Non-pigmented ciliary epithelial cell (primary cell): ENCODE results near the gene IFI44.

Experiments used
- DNase-seq: peaks from one replicate; pipeline ENCODE4 v3.0.0-alpha.2; 2010; ENCODE audit warnings: low read depth

IFI44 gene, protein sequence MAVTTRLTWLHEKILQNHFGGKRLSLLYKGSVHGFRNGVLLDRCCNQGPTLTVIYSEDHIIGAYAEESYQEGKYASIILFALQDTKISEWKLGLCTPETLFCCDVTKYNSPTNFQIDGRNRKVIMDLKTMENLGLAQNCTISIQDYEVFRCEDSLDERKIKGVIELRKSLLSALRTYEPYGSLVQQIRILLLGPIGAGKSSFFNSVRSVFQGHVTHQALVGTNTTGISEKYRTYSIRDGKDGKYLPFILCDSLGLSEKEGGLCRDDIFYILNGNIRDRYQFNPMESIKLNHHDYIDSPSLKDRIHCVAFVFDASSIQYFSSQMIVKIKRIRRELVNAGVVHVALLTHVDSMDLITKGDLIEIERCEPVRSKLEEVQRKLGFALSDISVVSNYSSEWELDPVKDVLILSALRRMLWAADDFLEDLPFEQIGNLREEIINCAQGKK

DNA sequence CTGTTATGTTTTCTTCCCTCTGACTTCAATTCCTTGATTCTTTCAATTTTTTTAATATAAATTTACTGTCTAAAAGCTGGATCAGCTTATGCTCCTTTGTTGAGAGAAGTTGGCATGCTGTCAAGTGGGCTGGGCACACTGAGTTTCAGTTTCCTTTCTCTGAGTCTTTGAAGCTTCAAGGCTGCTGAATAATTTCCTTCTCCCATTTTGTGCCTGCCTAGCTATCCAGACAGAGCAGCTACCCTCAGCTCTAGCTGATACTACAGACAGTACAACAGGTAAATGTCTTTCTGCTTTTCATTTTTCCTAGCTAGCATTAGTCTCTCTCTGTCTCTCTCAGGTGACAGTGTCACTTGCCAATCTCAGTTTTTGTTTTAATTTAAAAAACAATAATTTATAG, at the start of gene IFI44:
Gene IFI44, plus strand, starts transcription at position 204 of the 400 bp plus-strand sequence. CDS start 365 bp downstream, outside the sequence.
- peak; percentile 68 for DNase-seq

DNA sequence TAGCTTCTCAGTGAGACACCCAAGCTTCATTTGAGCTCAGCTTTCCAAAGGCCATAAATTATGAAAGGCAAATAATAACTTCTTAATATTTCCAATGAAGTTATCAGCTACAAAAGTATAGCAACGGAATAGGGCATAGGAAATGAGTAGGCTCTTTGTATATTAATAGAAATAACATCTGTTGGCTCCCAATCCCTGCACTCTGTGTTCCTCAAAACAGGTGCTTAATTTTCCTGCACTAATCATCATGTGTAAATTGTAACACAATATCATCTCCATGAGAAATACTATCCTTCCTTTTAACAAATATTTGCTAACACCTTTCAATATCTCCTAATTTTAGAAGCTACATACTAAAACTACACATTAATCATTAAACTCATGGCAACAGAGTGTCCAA, 48.6 kb upstream of the IFI44 start:
- no peak for DNase-seq

DNA sequence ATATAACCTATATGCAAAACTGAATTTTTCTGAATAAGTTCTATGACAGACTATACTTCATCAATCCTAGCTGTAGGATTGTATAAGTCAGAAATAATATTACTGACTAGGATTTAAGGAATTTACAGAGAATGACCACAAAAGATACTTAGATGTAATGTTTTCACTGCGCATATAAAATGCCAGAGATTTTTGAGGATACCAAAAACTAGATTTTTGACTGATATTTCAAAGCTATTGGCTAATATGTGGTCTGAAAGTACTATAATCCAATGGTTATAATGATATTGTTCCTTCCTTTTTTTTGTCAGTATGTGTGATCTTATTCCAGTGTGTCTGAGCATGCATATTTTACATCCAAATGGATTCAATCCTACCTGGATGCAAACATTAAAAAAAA, 46.4 kb upstream of the IFI44 start:
- no peak for DNase-seq

DNA sequence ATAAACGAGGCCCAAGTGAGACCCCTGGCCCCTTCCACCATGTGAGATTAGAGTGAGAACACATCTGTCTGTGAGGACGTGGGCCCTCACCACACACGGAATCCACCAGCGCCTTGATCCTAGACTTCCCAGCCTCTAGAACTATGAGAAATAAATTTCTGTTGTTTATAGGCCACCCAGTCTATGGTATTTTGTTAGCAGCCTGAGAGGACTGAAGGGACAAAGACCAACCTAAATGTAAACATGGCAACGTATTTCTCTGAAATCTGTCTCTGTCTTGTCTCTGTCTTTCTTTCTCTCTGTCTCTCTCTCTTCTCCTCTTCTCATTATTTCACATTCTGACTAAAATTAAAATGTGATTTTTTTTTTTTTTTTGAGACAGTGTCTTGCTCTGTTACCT, 45.0 kb upstream of the IFI44 start:
- DNase-seq = no peak

DNA sequence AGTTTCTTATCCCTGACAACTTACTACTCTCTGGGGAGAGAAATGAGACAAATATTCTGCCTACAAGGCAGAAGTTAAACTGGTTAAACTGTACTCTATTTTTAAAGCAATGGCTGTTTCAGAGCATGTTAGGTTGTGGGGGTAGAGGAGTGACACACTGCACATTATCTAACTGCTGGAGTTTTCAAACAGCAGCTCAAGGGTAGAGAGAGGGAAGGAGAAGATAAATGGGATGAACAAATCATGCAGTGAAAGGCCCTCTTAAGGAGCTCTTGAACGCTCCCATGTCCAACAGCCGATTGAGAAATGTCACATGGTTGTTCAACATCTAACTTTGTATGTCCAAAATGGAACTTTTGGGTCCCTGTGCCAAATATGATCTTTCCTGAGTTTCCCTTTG, 43.4 kb upstream of the IFI44 start:
- no peak for DNase-seq

DNA sequence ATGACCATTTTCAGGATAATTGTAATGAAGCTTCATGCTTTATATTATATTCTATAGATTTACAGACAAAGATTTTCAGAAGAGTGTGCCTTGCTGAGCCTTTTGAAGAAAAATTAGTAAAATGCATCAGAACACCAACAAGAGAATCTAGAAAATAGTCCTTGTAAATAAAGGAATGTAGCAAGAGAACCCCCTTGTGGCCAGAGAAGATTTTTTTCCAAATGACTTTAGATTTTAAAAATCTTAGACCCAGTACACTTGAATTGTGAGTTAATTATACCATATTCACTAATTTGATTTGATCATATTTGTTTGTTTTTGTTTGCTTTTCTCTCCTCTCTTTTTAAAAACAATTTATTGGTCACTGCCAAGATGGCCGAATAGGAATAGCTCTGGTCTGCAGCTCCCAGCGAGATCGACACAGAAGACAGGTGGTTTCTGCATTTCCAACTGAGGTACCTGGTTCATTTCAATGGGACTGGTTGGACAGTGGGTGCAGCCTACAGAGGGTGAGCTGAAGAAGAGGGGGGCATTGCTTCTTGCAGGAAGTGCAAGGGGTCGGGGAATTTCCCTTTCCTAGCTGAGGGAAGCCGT, 42.2 kb upstream of the IFI44 start:
- DNase-seq = no peak

DNA sequence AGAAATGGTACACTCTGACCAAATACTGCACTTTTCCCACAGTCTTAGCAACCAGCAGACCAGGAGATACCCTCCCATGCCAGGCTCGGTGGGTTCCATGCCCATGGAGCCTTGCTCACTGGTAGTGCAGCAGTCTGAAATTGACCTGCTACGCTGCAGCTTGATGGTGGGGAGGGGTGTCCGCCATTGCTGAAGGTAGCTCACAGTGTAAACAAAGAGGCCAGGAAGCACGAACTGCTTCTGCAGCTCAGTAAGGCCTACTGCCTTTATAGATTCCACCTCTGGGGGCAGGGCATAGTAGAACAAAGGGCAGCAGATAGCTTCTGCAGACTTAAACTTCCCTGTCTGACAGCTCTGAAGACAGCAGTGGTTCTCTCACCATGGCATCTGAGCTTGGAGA, 41.7 kb upstream of the IFI44 start:
- DNase-seq = no peak

DNA sequence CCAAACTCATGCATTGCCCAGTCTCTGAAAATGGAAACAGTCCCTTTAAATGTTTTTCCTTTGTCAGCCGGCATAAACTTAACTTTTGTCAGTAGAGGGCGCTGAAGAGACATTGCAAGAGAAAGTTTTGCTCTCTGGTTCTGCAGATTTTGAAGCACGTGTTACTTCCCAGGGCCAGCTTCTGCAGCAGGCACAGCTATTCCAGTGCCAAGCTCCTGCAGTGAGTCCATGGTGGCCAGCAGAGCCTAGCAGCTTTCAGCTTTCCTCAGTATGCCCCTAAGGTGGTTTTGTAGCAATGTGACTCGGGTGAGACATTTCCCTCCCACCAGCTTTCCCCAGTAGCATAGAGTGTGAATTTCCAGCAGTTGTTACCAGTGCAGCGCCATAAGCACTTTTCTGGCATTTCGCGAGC, 32.0 kb upstream of the IFI44 start:
- peak; percentile 60 for DNase-seq

DNA sequence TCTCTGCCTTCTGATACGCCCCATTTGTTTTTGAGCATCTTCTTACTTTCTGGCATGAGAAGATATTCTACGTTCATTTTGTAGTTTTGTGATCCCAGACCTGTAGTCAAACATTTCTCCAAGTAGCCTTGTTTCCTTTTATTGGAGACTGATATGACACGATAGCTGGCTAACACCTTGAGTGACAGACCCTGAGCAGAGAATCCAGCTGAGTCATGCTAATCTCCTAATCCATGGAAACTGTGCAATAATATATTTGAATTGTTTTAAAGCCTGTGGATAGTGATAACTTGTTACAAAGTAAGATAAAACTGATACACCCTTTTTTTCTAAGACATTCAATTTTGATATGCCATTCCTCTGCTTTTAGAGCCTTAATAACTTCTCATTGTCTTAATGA, 30.6 kb upstream of the IFI44 start:
- DNase-seq = no peak

DNA sequence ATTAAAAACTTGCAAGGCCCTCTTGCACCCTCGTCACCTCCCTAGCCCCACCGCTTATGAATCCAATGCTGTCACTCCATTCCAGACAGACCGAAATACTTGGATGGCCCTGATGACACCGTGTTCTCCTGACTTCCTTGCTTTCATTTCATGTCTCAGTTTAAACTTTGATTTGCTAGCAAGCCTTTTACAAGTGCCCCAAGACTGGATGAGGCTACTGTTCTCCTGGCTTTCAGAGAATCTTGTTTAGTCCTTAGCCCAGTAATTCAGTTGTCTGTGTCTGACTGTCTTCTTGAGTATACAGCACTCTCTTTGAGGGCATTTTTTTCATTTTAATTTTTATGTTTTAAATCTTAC, 30.2 kb upstream of the IFI44 start:
- DNase-seq = no peak

DNA sequence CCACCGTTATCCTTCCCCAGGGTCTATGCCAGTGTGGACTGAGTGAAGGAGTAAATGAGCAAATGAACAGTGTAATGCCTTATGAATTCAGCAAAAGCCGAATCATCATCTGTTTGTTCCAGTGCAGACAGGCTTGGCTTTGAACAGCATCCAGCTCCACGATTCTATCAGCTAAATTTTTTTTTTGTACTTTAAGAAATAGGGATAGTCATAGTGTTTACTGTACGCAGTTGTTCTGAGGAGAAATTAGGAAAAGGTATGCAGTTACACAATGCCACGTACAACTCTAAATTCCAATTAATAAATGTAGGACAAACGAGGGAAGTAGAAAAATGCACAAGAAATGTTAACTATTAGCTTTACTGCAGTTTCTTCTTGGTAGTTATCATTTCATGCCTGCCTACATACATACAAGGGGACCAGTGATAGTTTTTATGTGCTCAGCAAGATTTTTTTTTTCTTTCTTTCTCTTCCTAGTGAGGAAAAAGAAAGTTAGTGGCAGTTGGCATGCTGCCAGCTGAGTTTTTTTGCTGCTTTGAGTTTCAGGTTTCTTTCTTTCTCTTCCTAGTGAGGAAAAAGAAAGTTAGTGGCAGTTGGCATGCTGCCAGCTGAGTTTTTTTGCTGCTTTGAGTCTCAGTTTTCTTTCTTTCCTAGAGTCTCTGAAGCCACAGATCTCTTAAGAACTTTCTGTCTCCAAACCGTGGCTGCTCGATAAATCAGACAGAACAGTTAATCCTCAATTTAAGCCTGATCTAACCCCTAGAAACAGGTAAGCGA, 29.6 kb upstream of the IFI44 start, which contains the start of gene IFI44L:
Gene IFI44L, plus strand, starts transcription at position 646 of the 777 bp plus-strand sequence. CDS start 7,468 bp downstream, outside the sequence.
- DNase-seq = no peak

DNA sequence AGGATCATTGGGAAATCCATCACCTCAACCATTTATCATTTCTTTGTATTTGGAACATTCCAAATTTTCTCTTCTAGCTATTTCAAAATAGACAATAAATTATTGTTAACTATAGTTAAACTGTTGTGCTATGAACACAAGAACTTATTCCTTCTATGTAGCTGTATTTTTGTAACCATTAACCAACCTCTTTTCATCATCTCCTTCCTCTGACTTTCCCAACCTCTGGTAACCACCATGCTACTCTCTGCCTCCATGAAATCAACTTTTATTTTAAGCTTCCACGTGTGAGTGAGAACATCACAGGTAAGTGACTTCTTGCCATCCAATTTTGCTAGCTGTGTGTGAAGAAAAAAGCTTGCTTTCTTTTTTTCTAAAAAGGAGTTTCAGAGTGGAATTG, 29.0 kb upstream of the IFI44 start:
- DNase-seq = no peak

DNA sequence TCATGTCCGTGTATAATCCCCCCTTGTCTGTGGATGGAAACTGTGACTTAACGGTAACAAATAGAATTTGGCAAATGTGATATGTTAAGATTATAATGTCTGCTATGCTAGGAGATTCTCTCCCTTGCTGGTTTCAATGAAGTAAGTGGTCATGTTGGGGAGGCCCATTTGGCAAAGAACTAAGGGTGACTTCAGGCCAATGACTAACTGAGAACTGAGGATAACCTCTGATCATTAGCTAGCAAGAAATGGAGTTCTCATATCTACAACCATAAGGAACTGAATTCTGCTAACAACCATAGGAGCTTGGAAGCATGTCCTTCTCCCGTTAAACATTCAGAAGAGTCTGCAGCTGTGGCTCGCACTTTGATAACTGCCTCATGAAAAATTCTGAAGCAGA, 27.1 kb upstream of the IFI44 start:
- DNase-seq = no peak

DNA sequence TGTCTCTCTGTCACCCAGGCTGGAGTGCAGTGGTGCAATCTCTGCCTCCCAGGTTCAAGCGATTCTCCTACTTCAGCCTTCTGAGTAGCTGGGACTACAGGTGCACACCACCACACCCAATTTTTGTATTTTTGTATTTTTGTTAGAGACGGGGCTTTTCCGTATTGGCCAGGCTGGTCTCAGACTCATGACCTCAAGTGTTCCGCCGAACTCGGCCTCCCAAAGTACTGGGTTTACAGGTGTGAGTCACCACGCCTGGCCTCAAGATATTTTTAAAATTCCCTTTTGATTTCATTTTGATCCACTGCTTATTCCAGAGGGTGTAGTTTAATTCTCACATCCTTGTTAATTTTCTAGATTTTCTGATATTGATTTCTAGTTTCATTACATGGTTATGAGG, 25.6 kb upstream of the IFI44 start:
- no peak for DNase-seq

DNA sequence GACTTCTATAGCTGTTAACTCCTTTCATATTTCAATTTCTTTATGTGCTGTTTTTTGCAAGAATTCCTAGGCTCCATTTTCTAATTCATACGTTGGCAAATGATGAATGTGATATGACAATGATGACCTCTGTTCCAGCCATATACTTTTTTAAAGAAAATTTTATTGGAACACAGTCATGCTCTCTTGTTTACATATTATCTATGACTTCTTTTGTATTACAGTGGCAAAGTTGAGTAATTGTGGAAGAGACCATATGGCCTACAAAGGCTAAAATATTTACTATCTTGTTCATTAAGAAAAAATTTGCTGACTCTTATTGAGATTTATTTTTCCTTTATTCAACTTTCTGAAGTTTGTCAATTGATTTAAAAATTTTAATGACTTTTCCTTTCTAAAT, 22.3 kb upstream of the IFI44 start:
- no peak for DNase-seq

DNA sequence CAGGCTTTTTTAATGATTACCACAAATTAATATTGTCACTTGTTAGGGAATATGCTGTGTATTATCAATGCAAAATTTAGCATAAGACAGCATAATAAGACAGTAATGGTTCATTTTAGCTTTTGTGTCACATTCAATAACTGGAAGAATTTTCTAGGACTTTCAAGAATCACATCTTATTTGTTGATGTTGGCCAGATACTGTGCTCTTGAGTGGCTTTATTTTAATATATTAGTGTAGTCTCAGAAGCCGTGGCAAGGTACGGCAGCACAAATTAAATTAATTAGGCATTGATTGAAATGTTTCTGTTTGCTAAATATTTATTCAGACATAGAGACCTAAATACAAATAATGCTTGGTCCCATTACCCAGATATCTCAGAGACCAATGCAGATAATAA, 19.0 kb upstream of the IFI44 start:
- no peak for DNase-seq

DNA sequence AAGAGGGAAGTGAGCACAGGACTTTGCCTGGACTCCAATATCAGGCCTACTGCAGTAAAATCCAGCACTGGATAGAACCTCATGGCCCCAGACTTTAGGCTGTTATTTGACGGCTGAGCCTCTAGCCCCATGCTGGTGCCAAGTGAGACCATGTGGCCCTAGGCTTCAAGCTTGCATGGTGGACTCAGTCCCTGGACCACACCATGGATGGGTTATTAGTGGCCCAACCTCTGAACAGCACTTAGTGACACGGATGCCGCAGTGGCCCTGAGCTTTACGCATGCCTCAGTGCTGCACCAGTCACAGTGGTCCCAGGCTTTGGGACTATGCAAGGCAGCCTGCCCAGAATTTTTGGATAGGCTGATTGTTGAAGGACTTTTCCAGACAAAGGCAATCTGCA, 16.4 kb upstream of the IFI44 start:
- no peak for DNase-seq

DNA sequence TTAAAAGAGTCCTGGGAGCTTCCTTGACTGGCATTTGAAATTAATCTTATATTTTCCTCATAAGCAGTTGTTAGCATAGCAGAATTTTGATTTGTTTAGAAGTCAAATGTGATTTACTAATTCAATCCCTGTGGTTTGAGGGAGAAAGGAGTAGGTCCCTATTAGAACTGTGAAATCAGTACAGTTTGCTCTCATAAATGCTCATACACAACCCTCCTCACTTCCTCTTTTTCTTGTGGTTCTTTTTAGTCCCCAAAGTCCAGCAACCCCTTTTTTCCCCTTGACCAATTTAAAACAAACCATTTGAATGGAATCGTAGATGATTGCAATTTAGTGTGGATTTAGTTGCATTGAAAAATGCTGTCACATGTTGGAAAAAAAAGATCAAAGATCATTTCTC, 9.2 kb upstream of the IFI44 start:
- no peak for DNase-seq

DNA sequence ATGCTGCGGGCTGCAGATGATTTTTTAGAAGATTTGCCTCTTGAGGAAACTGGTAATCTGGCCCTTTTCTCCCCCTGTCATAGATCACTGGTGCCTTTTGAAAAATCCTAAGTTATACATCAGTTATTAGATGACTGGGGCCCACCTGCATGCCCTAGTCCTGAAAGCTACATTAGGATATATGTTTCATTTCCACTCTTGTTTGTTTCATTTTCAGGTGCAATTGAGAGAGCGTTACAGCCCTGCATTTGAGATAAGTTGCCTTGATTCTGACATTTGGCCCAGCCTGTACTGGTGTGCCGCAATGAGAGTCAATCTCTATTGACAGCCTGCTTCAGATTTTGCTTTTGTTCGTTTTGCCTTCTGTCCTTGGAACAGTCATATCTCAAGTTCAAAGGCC, 8.1 kb upstream of the IFI44 start:
- no peak for DNase-seq

DNA sequence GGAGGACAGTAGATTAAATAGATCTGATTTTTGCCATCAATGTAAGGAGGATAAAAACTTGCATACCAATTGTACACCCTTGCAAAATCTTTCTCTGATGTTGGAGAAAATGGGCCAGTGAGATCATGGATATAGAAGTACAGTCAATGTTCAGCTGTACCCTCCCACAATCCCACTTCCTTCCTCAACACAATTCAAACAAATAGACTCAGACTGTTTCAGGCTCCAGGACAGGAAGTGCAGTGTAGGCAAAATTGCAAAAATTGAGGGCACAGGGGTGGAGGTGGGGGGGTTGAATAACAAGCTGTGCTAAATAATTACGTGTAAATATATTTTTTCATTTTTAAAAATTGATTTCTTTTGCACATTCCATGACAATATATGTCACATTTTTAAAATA, 3.9 kb upstream of the IFI44 start:
- no peak for DNase-seq

DNA sequence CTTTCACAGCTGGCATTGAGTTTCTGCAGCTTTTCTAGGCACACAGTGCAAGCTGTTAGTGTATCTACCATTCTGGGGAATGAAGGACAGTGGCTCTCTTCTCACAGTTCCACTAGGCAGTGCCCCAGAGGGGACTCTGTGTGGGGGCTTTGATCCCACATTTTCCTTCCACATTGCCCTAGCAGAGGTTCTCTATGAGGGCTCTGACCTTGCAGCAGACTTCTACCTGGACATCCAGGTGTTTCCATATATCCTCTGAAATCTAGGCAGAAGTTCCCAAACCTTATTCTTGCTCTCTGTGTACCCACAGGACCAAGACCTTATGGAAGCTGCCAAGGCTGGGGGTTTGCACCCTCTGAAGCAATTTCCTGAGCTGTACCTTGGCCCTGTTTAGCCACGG, 2.4 kb upstream of the IFI44 start:
- DNase-seq = no peak

DNA sequence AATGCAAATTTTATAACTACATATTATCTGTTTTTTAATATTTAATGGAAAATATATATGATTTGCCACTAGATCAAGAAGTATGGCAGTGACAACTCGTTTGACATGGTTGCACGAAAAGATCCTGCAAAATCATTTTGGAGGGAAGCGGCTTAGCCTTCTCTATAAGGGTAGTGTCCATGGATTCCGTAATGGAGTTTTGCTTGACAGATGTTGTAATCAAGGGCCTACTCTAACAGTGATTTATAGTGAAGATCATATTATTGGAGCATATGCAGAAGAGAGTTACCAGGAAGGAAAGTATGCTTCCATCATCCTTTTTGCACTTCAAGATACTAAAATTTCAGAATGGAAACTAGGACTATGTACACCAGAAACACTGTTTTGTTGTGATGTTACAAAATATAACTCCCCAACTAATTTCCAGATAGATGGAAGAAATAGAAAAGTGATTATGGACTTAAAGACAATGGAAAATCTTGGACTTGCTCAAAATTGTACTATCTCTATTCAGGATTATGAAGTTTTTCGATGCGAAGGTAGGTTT, 556 bp downstream of the IFI44 start:
- no peak for DNase-seq

DNA sequence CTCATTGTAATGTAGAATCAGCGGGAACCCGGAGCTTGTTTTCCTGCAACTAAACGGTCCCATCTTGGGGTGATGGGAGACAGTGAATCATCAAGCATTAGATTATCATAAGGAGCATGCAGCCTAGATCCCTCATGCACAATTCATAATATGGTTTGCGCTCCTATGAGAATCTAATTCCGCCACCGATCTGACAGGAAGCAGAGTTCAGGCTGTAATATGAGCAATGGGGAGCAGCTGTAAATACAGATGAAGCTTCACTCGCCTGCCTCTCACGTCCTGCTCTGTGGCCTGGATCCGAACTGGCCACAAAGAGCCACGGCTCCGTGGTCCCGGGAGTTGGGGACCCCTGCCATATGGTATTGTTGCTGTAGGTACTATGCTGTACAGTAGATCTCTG, 1.6 kb downstream of the IFI44 start:
- DNase-seq = peak; percentile 10
